NOMO-1 (cell line): ENCODE measurements around the gene PHGDH.

Experiments
- DNase-seq, 2 experiments: peaks; one replicate each; lab custom pipeline; 2025; ENCODE audit not compliant: unreplicated experiment in 2 of 2; lab: John Stamatoyannopoulos, UW

Gene PHGDH

GRCh38 chr1:119729044-119729443 is 17.3 kb downstream of the PHGDH start:
- no peak for DNase-seq

- DNase-seq = no peak
Measured at GRCh38 chr1:119731060-119731459, 19.3 kb downstream of the PHGDH start.

DNA sequence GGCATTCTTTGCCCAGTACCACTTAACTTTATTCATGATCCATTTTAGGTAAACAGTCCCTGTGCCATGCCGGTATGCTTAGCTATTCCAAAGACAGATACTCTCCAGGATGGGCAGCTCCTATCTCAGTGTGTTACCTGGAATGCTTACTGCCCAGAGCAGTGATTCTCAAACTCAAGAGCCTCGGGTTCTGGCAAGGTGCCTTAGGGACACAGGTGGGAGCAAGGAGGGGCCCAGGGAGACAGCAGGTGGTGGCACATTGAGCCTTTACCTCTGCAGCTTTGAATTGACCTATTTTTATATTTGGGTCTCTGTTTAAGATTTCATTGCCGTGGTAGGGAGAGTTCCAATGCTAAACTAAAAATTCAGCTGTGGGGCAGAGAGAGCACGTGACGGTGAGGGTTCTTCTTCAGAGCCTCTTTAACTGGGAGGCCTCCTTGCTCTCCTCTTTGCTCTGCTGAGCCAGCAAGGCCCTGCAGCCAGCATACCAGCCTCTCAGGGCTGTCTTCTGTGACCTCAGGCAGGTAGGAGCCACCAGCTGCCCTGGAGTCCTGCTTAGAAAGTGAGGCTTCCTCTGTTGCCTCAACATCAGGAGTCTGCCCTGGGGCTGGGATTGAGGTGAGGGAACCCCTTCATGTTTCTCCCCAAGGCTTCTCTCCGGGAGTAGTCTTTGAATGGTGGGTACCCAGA is 20.2 kb downstream of the PHGDH start:
- DNase-seq = no peak

DNA sequence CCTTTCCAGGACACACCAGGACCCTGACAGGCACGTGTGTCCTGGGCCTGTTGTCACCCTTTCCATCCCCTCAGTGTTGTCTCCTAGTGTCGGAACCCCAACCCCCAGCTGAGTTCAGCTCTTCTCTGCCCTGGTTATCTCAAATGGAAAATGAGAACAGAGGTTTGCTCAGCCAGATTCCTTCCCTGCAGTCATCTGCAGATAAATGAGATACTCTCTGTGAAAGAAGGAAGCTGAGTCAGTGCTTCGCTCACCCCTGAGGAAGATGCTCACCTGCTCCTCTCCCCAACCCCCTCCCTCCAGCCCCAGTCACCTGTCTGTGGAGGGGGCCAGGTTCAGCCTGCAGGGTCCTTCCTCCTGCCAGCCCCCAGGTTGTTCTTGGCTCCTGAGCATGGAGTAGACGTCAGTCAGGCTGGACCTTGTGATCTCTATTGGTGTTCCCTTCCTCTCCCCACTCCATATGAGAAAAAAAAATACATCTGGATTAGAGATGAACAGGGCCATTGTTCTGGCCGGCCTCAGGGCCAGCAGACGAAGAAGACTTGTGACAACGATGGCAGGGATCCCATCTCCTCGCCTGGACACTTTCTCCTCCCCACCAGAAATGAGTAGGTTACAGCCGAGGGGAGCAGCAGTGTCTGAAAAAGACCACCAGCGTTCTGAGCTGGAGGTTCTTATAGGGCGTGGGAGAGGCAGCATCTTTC is 20.9 kb downstream of the PHGDH start:
- DNase-seq = no peak

- DNase-seq = no peak
Measured at GRCh38 chr1:119733754-119734153, 22.0 kb downstream of the PHGDH start.

DNA sequence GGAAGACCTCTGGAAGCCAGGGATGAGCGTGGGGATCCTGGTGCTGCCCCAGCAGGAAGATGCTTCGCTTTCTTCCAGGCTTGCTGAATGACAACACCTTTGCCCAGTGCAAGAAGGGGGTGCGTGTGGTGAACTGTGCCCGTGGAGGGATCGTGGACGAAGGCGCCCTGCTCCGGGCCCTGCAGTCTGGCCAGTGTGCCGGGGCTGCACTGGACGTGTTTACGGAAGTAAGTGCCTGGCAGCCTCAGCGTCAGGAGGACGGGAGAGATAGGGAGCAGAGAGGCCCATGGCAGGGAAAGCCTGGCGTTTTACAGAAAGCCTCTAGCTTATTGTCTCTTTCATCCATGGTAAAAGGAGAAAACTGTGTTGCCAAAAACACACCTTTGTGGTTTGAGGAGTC is 23.5 kb downstream of the PHGDH start:
- DNase-seq = no peak

- DNase-seq = no peak
Measured at GRCh38 chr1:119736649-119737039, 24.9 kb downstream of the PHGDH start.

- no peak for DNase-seq
Measured at GRCh38 chr1:119737040-119737682, 25.4 kb downstream of the PHGDH start.

DNA sequence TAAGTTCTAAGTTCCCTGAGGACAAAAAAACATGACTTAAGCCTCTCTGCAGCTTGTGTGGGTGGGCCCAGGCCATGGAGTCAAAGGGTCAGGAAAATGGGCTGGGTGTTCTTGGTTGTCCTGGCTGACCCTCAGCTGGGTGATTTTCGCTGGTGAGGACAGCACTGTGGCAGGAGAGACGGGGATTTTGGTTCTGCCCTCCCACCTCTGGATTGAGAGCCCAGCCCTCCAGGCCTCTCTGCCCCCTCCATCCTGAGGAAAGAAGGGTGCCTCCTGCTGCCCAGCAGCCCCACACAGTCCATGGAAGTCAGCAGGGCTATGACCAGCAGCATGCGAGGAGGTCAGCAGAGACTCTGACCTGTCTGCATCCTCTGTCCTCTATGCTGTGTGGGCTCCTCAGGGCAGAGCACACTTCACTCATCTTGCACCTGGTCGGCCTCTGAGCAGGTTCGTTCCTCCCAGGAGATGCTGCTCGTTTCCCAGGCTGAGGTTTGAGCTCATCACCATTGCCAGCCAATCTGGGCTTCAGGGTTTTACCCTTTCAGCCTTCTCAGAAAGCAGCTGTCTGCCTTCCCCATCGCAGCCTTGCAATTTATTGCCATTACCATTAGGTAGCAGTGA is 26.5 kb downstream of the PHGDH start:
- no peak for DNase-seq

GRCh38 chr1:119739150-119739549 is 27.4 kb downstream of the PHGDH start:
- no peak for DNase-seq

DNA sequence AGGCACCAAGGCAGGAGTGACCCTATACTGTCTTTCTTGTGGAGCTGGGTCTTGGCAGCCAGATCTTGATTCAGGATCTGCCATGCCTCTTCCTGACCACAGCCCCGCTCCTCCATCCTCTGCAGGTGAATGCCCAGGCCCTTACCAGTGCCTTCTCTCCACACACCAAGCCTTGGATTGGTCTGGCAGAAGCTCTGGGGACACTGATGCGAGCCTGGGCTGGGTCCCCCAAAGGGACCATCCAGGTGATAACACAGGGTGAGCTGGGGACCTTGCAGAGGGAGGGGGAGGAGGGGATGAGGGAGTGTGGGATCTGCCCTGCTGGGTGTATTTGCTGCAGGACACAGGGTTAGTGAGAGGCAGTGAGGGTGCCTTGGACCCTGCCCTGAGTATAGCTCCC is 28.5 kb downstream of the PHGDH start:
- no peak for DNase-seq

- no peak for DNase-seq
Measured at GRCh38 chr1:119740896-119741780, 29.4 kb downstream of the PHGDH start.

DNA sequence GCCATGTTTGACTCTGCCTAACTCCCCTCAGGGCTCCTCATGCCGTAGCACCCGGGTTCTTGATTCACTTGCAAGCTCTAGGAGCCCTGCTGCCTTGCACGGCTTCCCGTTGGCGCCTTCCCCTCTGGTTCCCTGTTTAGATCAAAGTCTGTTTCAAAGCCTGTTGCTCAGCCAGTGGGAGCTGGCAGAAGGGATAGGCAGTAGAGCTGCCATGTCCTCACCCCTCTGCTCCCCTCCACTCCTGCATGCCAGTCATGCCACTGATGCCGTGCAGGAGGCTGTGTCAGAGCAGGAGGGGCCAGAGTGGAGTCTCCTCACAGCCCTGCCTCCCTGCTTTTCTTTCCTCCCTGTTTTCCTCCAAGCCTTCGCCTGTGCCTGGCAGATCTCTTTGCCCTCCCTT is 30.5 kb downstream of the PHGDH start:
- DNase-seq = no peak

DNA sequence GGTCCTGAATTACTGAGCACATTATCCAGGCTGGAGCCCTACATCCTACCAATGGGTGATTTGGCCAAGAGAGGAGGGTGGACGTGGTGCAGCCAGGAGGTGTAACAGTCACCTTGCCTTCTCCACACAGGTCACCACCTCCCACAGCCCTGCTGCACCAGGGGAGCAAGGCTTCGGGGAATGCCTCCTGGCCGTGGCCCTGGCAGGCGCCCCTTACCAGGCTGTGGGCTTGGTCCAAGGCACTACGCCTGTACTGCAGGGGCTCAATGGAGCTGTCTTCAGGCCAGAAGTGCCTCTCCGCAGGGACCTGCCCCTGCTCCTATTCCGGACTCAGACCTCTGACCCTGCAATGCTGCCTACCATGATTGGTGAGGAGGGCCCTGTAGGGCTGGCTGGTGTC is 30.9 kb downstream of the PHGDH start:
- DNase-seq = no peak

GRCh38 chr1:119743308-119743707 is 31.6 kb downstream of the PHGDH start:
- no peak for DNase-seq

DNA sequence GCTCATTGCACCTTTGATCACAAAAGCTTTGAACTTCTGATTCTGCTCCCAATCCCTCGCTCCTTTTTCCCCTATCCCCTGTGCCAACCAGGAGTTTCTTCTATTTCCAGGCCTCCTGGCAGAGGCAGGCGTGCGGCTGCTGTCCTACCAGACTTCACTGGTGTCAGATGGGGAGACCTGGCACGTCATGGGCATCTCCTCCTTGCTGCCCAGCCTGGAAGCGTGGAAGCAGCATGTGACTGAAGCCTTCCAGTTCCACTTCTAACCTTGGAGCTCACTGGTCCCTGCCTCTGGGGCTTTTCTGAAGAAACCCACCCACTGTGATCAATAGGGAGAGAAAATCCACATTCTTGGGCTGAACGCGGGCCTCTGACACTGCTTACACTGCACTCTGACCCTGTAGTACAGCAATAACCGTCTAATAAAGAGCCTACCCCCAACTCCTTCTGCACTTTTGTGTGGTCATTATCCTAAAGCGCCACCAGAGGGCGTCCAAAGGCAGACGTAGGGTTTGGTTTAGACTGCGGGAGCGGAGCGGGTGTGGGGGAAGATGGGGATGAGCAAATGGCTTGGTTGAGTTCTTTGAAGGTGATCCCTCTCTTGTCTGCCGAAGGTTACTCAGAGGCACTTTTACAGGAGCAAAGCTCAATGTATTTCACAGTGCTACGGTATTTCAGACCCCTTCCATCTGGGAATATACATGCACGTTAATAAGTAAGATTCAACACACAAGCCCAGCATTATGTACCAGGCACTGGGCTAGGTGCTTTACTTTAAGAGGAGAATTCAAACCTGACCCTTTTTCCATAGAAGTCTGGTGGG is 32.3 kb downstream of the PHGDH start:
- DNase-seq = peak; percentile 62 to 69

DNA sequence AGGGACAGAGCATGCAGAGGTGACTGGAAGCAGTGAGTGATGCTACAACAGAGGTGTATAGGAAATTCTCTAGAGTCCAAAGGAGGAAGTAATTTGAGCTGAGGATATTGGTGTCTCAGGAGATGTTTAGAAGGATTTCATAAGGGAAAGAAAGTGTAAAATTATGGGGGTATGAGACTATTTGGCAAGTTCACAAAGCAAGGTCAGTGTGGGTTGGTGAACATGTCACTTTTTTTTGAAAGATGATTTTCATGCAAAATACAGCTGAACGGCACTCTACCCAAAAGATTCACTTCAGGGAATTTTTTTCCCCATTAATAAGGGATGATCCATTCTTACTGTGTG is 32.8 kb downstream of the PHGDH start:
- no peak for DNase-seq

DNA sequence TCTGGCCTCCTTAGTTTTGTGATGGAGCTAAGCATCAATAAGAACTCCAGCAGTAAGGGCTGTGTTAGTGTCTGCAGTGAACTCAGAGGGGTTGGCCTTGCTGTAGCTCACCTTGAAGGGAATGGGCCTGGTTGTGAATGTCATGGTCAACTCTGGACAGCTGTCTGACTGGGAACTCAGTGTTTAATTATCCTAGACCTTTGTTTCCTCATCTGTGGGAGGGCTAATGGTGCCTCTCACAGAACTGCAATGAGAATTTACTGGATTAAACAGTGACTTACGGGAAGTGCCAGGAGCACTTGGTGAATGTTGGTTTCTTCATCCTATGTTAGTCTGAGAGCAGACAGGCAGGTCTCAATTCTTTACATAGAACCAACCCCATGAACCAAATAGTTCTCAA is 33.3 kb downstream of the PHGDH start:
- no peak for DNase-seq

GRCh38 chr1:119747451-119747850 is 35.7 kb downstream of the PHGDH start:
- DNase-seq = no peak

DNA sequence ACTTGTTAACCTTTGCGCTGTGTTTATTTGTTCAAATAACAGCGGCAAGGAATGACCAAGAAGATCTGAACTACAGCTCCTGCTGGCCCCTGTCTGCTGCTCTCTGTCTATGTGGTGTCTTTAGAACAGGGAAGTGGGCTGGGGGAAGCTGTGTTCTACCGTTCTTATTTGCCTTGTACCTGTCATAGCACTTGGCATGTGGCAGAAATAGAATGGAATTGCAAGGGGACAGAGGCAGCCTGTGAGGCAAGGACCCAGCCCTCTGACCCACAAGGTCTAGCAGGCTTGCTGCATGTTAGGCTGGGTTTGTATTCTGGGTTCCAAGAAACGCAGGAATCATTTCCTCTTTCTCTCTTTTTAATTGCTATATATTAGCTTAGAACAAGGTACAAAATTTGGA is 36.3 kb downstream of the PHGDH start:
- peak in 1 of 2 experiments; percentile 28 for DNase-seq
